SK-N-SH treated with all-trans-retinoic acid at 6 μM for 48 hours (cell line): ENCODE results near the gene MIGA1.

Source experiments
- CREB5 ChIP-seq: fragments of 250-450 bp; sonication (Bioruptor Pico); IDR thresholded peaks from 2 replicates; pipeline ENCODE4 v1.5.1; 2020; ENCODE audit warnings: low read depth, mild to moderate bottlenecking, moderate library complexity
- CSRNP3 ChIP-seq: fragments of 250-450 bp; sonication (Bioruptor Pico); IDR thresholded peaks from 2 replicates; pipeline ENCODE4 v1.5.1; 2021; ENCODE audit warnings: mild to moderate bottlenecking, moderate library complexity
- OSR1 ChIP-seq: fragments of 250-450 bp; sonication (Bioruptor Pico); IDR thresholded peaks from 2 replicates; pipeline ENCODE4 v1.8.0; 2022; ENCODE audit warnings: moderate library complexity, mild to moderate bottlenecking, inconsistent platforms
- RARB ChIP-seq: fragments of 250-450 bp; sonication (Bioruptor Pico); IDR thresholded peaks from 2 replicates; pipeline ENCODE4 v1.8.0; 2021; ENCODE audit warnings: mild to moderate bottlenecking, moderate library complexity
- SNAI2 ChIP-seq: fragments of 250-450 bp; sonication (Bioruptor Pico); IDR thresholded peaks from 2 replicates; pipeline ENCODE4 v1.5.0; 2020; ENCODE audit warnings: mild to moderate bottlenecking, moderate library complexity
- TCF4 ChIP-seq: fragments of 250-450 bp; sonication (Bioruptor Pico); IDR thresholded peaks from 2 replicates; pipeline ENCODE4 v1.8.0; 2021; ENCODE audit warnings: mild to moderate bottlenecking, moderate library complexity, borderline replicate concordance
- ZC3H10 ChIP-seq: fragments of 250-450 bp; sonication (Bioruptor Pico); IDR thresholded peaks from 2 replicates; pipeline ENCODE4 v1.5.1; 2021; ENCODE audit warnings: mild to moderate bottlenecking, moderate library complexity
- ZFP3 ChIP-seq: fragments of 250-450 bp; sonication (Bioruptor Pico); IDR thresholded peaks from 2 replicates; pipeline ENCODE4 v1.5.0; 2020; ENCODE audit warnings: mild to moderate bottlenecking, moderate library complexity
- ZFP30 ChIP-seq: fragments of 450-650 bp; formaldehyde crosslinking; IDR thresholded peaks from 2 replicates; pipeline ENCODE4 v1.5.0; 2022; ENCODE audit warnings: mild to moderate bottlenecking, moderate library complexity
- ZNF565 ChIP-seq: fragments of 450-650 bp; formaldehyde crosslinking; conservative IDR thresholded peaks from 2 replicates; pipeline ENCODE4 v1.5.0; 2020; ENCODE audit warnings: low read depth, mild to moderate bottlenecking, moderate library complexity
- ZNF8 ChIP-seq: fragments of 450-650 bp; formaldehyde crosslinking; IDR thresholded peaks from 2 replicates; pipeline ENCODE4 v1.5.0; 2020; ENCODE audit warnings: mild to moderate bottlenecking, moderate library complexity
- TF ChIP-seq, protein P1 (sequence below): fragments of 250-450 bp; sonication (Bioruptor Pico); IDR thresholded peaks from 2 replicates; pipeline ENCODE4 v1.5.0; 2020; ENCODE audit warnings: mild to moderate bottlenecking, moderate library complexity
- TF ChIP-seq, protein P2 (sequence below): fragments of 250-450 bp; sonication (Bioruptor Pico); IDR thresholded peaks from 2 replicates; pipeline ENCODE4 v1.8.0; 2020; ENCODE audit warnings: mild to moderate bottlenecking, moderate library complexity, borderline replicate concordance

GRCh38 chr1:77833521-77834100 lies 54.2 kb downstream of the MIGA1 start:
- TF ChIP-seq ZFP3 (CRISPR knock-in tag) (no peak), ZC3H10 (CRISPR knock-in tag) (no peak), CSRNP3 (CRISPR knock-in tag) (no peak), SNAI2 (CRISPR knock-in tag) (no peak), RARB (no peak), OSR1 (CRISPR knock-in tag) (no peak), ZNF565 (no peak), CREB5 (no peak), TCF4 (CRISPR knock-in tag) (no peak), ZFP30 (no peak), ZNF8 (CRISPR knock-in tag) (no peak)
- TF ChIP-seq, protein P1, sequence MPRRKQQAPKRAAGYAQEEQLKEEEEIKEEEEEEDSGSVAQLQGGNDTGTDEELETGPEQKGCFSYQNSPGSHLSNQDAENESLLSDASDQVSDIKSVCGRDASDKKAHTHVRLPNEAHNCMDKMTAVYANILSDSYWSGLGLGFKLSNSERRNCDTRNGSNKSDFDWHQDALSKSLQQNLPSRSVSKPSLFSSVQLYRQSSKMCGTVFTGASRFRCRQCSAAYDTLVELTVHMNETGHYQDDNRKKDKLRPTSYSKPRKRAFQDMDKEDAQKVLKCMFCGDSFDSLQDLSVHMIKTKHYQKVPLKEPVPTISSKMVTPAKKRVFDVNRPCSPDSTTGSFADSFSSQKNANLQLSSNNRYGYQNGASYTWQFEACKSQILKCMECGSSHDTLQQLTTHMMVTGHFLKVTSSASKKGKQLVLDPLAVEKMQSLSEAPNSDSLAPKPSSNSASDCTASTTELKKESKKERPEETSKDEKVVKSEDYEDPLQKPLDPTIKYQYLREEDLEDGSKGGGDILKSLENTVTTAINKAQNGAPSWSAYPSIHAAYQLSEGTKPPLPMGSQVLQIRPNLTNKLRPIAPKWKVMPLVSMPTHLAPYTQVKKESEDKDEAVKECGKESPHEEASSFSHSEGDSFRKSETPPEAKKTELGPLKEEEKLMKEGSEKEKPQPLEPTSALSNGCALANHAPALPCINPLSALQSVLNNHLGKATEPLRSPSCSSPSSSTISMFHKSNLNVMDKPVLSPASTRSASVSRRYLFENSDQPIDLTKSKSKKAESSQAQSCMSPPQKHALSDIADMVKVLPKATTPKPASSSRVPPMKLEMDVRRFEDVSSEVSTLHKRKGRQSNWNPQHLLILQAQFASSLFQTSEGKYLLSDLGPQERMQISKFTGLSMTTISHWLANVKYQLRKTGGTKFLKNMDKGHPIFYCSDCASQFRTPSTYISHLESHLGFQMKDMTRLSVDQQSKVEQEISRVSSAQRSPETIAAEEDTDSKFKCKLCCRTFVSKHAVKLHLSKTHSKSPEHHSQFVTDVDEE, result no peak
- TF ChIP-seq, protein P2, sequence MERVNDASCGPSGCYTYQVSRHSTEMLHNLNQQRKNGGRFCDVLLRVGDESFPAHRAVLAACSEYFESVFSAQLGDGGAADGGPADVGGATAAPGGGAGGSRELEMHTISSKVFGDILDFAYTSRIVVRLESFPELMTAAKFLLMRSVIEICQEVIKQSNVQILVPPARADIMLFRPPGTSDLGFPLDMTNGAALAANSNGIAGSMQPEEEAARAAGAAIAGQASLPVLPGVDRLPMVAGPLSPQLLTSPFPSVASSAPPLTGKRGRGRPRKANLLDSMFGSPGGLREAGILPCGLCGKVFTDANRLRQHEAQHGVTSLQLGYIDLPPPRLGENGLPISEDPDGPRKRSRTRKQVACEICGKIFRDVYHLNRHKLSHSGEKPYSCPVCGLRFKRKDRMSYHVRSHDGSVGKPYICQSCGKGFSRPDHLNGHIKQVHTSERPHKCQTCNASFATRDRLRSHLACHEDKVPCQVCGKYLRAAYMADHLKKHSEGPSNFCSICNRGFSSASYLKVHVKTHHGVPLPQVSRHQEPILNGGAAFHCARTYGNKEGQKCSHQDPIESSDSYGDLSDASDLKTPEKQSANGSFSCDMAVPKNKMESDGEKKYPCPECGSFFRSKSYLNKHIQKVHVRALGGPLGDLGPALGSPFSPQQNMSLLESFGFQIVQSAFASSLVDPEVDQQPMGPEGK (CRISPR knock-in tag), result no peak
